ENCODE measurements around the gene LRTM2. TPM values are rescaled to one million over a fixed set of nuclear protein-coding genes. Genes with fewer than 3 reads are reported as not detected.

LRTM2 gene
- total and polyA plus RNA-seq, 4 donors = not detected

DNA sequence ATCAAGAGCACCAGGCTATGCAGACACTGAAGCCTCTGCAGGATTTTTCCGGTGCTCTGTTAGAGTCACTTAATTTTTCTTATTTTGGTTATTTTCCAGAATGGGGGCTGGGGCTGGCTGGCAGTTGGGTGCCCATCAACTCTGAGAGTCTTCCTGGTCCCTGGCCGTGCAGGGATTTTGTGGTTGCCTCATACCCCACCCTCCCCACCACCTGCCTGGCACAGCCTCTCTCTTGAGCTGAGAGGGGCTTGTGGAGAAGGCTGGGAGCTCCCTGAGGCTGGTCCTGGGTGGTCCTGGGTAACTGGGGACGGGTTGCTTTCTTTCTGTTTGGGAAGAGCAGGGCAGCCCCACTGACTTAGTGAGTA, 23.3 kb downstream of the LRTM2 start:
- 68% methylated on average over 3 of the region's 3 CpGs for WGBS
- DNase-seq (ENCODE audit: low spot score) = no peak

DNA sequence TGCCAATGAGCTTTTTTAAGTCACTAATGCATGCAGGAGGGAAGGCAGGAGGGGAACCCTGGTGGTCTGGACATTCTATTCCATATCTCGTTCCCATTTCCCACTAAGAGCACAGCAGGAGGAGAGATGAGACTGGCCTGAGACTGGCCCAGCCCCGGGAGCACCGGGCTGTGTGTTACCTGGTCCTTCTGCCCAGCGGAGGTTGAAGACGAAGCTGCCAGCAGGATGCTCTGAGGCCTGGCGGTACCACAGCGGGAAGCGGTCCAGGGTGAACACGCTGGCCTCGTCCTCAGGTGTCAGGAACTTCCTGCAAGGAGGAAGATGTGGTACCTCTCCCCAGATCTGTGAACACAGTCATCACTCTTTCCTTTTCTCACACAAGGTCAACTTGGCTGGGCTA, 23.9 kb downstream of the LRTM2 start:
- H3K27ac ChIP-seq (ENCODE audit: low read depth in 1 of 2, low read length in 2 of 2) = no peak overlapping the region
- H3K9me3 ChIP-seq (ENCODE audit: control insufficient read depth in 4 of 4, low read length in 3 of 4) = no peaks in the 10 kb centered on the region
- 71% methylated on average over 10 of the region's 10 CpGs for WGBS
- DNase-seq (ENCODE audit: low spot score) = no peak
- H3K4me3 ChIP-seq (ENCODE audit: low read depth in 1 of 3, low read length in 3 of 3) = no peak overlapping the region
- H3K9ac ChIP-seq (ENCODE audit: low read depth in 1 of 2, low read length in 2 of 2) = no peak overlapping the region
- no peaks in the 10 kb centered on the region for H3K27me3 ChIP-seq (ENCODE audit: control insufficient read depth in 4 of 4, insufficient read depth in 4 of 4, low read length in 3 of 4)
- no peaks in the 10 kb centered on the region for H3K36me3 ChIP-seq (ENCODE audit: control insufficient read depth in 4 of 4, insufficient read depth in 3 of 4, low read depth in 1 of 4, low read length in 3 of 4)
- no peak for TF ChIP-seq SP1 (IDR thresholded peaks at IDR 0.05)
- TF ChIP-seq FOXA1 (IDR thresholded peaks at IDR 0.05) = no peak
- no peak for TF ChIP-seq EGR1 (IDR thresholded peaks at IDR 0.05; ENCODE audit: low read depth in 2 of 2)
- TF ChIP-seq HNF4A (conservative IDR thresholded peaks at IDR 0.05) = no peak
- TF ChIP-seq RAD21 (IDR thresholded peaks at IDR 0.05) = no peak
- TF ChIP-seq NR2F2 (IDR thresholded peaks at IDR 0.05) = no peak
- TF ChIP-seq, protein P1, sequence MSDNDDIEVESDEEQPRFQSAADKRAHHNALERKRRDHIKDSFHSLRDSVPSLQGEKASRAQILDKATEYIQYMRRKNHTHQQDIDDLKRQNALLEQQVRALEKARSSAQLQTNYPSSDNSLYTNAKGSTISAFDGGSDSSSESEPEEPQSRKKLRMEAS (IDR thresholded peaks at IDR 0.05) = no peak
- TF ChIP-seq, protein P2, sequence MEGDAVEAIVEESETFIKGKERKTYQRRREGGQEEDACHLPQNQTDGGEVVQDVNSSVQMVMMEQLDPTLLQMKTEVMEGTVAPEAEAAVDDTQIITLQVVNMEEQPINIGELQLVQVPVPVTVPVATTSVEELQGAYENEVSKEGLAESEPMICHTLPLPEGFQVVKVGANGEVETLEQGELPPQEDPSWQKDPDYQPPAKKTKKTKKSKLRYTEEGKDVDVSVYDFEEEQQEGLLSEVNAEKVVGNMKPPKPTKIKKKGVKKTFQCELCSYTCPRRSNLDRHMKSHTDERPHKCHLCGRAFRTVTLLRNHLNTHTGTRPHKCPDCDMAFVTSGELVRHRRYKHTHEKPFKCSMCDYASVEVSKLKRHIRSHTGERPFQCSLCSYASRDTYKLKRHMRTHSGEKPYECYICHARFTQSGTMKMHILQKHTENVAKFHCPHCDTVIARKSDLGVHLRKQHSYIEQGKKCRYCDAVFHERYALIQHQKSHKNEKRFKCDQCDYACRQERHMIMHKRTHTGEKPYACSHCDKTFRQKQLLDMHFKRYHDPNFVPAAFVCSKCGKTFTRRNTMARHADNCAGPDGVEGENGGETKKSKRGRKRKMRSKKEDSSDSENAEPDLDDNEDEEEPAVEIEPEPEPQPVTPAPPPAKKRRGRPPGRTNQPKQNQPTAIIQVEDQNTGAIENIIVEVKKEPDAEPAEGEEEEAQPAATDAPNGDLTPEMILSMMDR (IDR thresholded peaks at IDR 0.05; ENCODE audit: low read depth, low read length, missing input control) = no peak
- TF ChIP-seq HNF4G (IDR thresholded peaks at IDR 0.05) = no peak
- TF ChIP-seq, protein P3, sequence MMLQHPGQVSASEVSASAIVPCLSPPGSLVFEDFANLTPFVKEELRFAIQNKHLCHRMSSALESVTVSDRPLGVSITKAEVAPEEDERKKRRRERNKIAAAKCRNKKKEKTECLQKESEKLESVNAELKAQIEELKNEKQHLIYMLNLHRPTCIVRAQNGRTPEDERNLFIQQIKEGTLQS (IDR thresholded peaks at IDR 0.05) = no peak
- no peak for TF ChIP-seq YY1 (IDR thresholded peaks at IDR 0.05)
- no peak for TF ChIP-seq JUND (IDR thresholded peaks at IDR 0.05)
- no peak for TF ChIP-seq FOXA2 (IDR thresholded peaks at IDR 0.05)
- TF ChIP-seq, protein P4, sequence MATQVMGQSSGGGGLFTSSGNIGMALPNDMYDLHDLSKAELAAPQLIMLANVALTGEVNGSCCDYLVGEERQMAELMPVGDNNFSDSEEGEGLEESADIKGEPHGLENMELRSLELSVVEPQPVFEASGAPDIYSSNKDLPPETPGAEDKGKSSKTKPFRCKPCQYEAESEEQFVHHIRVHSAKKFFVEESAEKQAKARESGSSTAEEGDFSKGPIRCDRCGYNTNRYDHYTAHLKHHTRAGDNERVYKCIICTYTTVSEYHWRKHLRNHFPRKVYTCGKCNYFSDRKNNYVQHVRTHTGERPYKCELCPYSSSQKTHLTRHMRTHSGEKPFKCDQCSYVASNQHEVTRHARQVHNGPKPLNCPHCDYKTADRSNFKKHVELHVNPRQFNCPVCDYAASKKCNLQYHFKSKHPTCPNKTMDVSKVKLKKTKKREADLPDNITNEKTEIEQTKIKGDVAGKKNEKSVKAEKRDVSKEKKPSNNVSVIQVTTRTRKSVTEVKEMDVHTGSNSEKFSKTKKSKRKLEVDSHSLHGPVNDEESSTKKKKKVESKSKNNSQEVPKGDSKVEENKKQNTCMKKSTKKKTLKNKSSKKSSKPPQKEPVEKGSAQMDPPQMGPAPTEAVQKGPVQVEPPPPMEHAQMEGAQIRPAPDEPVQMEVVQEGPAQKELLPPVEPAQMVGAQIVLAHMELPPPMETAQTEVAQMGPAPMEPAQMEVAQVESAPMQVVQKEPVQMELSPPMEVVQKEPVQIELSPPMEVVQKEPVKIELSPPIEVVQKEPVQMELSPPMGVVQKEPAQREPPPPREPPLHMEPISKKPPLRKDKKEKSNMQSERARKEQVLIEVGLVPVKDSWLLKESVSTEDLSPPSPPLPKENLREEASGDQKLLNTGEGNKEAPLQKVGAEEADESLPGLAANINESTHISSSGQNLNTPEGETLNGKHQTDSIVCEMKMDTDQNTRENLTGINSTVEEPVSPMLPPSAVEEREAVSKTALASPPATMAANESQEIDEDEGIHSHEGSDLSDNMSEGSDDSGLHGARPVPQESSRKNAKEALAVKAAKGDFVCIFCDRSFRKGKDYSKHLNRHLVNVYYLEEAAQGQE (IDR thresholded peaks at IDR 0.05) = no peak
- TF ChIP-seq GABPA (IDR thresholded peaks at IDR 0.05 in 1 of 2, conservative IDR thresholded peaks at IDR 0.05 in 1 of 2) = no peak
- no peaks in the 10 kb centered on the region for H3K4me1 ChIP-seq (ENCODE audit: control insufficient read depth in 4 of 4, insufficient read depth in 4 of 4, low read length in 3 of 4)

More for the DNA sequence above, 23.3 kb downstream of the LRTM2 start:
- TF ChIP-seq HNF4G (IDR thresholded peaks at IDR 0.05) (no peak), FOXA2 (IDR thresholded peaks at IDR 0.05) (no peak), GABPA (IDR thresholded peaks at IDR 0.05 in 1 of 2, conservative IDR thresholded peaks at IDR 0.05 in 1 of 2) (no peak), YY1 (IDR thresholded peaks at IDR 0.05) (no peak), FOXA1 (IDR thresholded peaks at IDR 0.05) (no peak)
- TF ChIP-seq, protein P1 (IDR thresholded peaks at IDR 0.05) = no peak
- TF ChIP-seq, protein P3 (IDR thresholded peaks at IDR 0.05) = no peak
- no peaks in the 10 kb centered on the region for H3K4me1 ChIP-seq (ENCODE audit: control insufficient read depth in 4 of 4, insufficient read depth in 4 of 4, low read length in 3 of 4)
- H3K9ac ChIP-seq (ENCODE audit: low read depth in 1 of 2, low read length in 2 of 2) = no peak overlapping the region
- H3K27me3 ChIP-seq (ENCODE audit: control insufficient read depth in 4 of 4, insufficient read depth in 4 of 4, low read length in 3 of 4) = no peaks in the 10 kb centered on the region
- no peaks in the 10 kb centered on the region for H3K9me3 ChIP-seq (ENCODE audit: control insufficient read depth in 4 of 4, low read length in 3 of 4)
- no peak overlapping the region for H3K27ac ChIP-seq (ENCODE audit: low read depth in 1 of 2, low read length in 2 of 2)
- H3K4me3 ChIP-seq (ENCODE audit: low read depth in 1 of 3, low read length in 3 of 3) = no peak overlapping the region
- H3K36me3 ChIP-seq (ENCODE audit: control insufficient read depth in 4 of 4, insufficient read depth in 3 of 4, low read depth in 1 of 4, low read length in 3 of 4) = no peaks in the 10 kb centered on the region

Data from liver (tissue), 9 donors.